Stimulated activated CD8-positive, alpha-beta memory T cell treated with anti-CD3 and anti-CD28 coated beads, Interleukin-4, amount 100 ng/mL, for 4 hours (primary cell): ENCODE data around the gene ATP8A2.
A peak's percentile ranks its signal among the peaks of the same experiment; 100 is the strongest.

Experiments
- DNase-seq, 2 donors: peaks; one replicate each; pipeline ENCODE4 v3.0.0-alpha.2; 2020; ENCODE audit warnings: low read depth in 2 of 2, low spot score in 1 of 2

ATP8A2 gene

DNA sequence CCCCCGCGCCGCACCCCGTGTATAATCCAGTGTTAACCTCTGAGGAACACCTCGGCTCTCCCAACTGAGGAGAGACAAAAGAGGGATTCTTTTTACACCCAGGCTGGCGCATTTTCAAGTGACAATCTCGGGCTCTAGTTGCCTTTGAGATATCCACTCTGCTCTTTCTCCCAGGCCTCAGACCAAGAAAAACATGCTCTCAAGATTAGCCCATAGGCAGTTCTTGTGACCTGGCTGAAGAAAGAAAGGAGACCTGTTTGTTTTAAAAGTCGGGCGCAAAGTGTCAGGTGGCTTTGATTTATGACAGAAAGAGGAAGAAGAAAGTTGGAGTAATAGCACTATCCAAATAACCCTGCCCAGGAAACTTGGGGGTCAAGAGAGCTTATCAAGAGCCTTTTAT, 652.8 kb downstream of the ATP8A2 start:
- DNase-seq, result no peak

DNA sequence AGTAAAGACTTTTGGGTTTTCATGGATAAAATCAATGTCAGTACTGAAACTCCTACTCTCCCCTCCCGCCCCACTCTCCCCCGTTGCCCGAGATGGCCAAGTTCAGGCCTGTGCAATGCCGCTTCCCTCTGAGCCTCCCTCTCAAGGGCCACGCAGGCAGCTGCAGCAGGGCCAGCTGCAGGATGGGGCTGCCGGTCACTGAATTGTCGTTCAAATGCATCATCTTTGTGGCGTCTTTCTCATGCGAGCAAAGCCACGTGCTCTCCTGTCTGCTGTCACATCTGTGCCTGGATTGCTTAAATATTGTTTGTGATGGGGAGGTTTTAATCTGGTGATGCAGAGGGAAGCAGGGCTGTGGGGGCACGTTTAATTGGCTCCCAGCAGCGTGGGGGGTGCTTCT, 653.4 kb downstream of the ATP8A2 start:
- DNase-seq, result no peak

DNA sequence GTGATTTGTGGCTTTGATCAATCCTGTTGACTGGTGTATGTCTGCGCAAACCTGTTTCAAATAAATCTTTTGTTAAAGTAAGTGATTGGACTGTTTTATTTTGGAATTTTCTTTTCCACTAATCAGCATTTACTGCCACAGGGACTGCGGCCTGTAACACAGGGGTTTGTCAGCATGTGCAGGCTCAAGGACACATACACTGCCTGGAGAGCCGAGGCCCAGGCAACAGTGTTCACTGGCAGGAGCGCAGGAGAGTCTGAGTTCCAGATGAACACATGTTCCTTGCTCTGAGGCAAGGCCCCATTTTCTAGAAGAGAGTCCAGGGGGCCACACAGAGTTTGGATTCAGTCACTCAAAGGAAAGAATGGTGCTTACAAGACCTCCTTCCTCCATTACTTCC, 654.0 kb downstream of the ATP8A2 start:
- DNase-seq, result no peak

DNA sequence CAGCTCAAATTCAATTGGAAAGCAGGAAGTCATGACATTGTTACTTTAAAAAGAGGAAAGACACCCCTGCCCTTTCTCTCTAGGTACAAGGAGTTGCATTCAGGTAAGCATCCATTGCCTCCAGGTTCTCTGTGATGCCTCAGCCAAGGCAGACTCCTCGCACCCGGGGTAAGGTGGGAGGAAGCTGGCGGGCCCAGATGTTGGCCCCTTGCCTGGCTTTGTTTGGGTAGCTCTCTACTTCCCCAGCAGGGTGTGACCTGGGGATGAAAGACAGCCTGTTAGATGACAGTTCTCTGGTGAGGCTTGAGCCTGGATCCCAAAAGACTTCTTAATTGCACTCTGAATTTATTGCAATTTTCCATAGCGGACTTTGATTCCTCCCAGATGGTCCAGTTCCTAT, 654.4 kb downstream of the ATP8A2 start:
- no peak for DNase-seq

DNA sequence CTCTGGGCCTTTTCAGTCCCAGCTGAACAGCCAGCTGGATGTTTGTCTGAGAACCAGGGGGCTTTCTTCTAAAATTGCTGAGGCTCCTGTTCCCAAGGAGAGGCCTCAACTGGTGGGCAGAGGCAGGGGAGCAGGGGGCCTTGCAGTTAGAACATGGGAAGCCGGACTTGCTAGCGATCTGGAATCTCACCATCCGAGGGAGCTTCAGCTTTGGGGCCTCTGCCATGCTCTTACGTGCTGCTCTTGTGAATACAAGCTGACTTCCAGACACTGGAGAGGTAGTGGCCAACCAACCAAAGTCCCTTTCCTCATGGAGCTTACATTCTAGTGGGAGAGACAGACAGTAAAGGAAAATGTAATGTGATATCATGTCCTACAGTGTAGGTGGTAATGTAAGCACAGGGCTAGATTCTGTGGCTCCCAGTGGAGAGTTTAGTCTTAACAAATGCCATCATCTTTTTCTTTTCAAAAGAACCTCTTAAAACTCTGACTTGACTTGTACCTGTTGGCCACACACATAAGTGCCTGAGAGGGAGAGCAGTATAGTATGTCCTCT, 657.9 kb downstream of the ATP8A2 start:
- no peak for DNase-seq

DNA sequence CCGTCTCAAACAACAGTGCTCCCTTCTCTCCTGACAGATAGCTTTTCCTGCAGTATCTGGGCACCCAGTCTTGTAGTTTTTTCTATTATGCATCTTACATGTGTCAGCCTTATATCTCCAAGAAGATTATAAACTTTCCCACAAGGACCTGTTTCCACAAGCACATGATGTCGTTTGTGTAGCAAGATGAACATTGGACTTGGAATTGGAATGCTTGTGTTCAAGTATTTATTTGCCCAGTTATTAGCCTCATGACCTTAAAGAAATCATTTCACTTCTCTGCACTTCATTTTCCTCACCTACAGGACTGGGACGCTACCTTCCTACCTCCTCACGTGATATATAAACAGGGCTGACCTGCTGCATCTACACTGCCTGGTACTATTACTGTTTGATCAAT, 658.6 kb downstream of the ATP8A2 start:
- DNase-seq, result no peak

DNA sequence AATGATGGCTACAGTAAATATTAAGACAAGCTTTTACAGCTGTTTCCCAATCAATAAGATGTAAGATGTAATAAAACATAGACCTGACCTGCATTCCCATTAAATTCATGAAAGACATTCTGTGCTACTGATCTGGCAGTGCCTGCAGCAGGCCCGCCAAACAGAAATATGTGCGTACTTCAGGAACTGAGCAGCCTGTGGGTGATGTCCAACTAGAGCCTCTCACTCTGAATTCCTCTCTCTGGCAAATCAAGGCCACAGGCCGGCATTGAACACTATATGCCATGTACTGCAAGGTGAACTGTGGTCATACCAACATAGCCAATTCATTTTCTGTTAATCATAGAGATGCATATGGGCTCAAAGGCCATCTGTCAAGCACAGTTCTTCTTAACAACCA, 662.2 kb downstream of the ATP8A2 start:
- DNase-seq, result no peak

DNA sequence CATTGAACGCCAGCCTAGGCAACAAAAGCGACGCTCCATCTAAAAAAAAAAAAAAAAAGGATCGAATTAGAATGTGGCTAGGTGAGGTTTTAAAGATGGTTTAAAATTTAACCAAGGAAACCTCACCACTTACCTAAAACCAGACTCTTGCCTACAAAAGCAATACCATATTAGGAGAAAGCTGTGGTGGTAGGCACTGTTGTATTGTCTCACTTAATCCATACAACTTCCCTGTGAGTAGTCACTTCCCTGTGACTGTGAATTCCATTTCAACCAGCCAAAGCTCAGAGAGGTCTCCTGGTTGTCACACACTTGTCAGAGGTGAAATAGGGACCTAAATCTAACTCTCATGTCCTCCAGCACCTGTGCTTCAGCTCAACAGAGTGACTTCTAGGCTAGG, 664.6 kb downstream of the ATP8A2 start:
- no peak for DNase-seq

DNA sequence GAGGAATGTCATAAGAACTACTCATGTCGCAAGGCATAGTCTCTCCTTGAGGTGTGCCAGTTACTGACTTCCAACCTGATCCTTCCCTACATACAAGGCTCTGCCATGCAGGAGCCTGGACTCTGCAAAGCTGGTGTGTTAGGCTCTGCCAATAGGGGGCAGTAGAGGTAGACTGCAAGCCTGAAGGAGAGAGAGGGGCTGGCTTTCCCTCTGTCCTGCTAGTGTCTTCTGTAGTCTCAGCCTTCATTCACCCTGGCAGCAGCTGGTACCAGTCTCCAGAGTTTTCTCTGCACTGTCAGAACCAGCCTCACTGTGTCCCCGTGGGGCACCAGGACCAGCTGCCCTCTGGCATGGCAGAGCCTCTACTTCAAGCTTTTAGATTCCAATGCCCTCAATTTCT, 665.5 kb downstream of the ATP8A2 start:
- DNase-seq, result no peak

DNA sequence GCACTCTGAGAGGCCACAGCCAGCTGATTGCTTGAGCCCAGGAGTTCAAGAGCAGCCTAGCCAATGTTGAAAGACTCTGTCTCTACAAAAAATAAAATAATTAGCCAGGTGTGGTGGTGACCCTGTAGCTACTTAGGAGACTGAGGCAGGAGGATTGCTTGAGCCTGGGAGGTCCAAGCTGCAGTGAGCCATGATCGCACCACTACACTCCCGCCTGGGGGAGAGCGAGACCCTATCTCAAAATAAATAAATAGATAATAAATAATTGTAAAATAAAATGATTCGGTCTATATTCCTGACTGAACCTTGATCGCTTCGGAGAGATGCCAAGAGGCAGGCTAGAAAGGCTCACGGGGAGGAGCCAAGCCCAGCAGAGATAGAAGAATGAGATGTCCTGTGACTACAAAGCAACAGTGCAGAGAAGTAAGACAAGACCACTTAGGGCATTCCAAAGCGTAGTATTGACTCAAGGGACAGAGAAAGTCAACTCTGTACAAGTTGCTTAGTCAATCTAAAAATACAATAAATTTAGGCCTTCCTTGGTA, 667.2 kb downstream of the ATP8A2 start:
- DNase-seq, result no peak

DNA sequence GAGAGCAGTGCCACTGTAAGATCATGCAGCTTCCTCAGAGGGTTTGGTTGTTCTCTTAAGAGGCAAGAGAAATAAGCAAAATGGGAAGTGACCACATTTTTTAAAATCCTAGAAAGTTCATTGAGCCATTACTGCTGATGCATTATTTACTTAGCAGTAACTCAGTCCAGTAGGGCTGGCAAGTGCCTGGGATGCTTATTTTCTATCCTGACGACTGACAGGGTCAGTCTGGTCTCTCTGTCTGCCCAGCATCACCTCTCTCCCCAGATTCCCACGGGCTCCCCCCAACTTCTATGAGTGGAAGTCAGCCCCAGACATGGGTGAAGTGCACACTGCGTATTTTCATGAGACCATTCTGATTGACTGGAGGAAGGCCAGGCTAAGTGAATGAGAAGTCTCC, 669.7 kb downstream of the ATP8A2 start:
- DNase-seq, result no peak

DNA sequence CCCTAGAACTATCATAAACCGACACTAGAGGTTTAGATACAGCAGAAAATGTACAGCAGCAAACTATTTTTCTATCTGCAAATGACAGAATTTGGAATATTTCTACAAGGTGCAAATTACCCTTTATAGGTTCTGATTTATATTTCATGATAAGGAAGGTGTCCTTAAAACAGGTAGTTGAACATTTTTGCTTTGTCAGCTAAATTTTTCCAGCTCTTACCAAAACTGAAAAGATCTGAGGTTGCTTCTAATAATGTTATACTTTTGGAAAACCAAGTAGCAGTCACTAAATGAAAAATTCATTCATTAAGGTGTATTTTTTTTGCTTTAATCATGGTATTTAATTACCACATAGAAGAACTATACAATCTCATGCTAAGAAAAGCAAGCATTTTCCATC, 671.0 kb downstream of the ATP8A2 start:
- no peak for DNase-seq

DNA sequence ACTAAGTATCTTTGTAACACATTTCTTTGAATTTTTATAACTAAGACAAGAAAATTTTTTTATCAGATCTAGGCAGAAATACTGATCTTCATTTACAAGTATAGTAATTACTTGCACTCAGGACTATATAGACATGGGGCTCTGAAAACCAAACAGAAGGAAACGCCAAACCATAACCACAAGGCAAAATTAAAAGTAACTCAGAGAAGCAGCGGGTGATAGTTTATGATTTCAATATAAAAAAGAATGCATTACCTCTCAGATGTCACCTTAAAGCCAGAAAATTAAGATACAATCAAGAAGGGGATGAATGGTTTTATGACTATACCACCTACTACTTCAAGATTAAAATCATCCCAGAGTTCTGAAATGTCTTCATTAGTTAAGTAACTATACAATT, 673.4 kb downstream of the ATP8A2 start:
- no peak for DNase-seq

DNA sequence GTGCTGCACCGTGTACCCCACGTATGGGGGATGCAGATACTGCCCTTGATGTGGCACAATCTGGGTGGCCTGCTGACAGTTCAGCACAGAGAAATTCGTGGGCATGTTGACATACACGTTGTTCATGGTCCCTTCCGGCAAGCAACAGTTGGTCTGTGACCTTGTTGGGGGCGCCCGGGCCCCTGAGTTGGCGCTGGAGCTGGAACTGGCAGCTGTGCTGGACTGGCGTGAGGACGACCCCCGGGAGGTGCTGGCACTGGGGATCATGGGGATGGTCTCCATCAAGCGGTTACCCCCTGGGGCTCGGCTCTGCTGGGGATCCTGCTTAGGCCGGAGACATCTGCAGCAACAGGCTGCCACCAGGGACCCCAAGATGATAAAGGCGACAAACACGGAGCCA, 674.9 kb downstream of the ATP8A2 start:
- DNase-seq, result no peak

DNA sequence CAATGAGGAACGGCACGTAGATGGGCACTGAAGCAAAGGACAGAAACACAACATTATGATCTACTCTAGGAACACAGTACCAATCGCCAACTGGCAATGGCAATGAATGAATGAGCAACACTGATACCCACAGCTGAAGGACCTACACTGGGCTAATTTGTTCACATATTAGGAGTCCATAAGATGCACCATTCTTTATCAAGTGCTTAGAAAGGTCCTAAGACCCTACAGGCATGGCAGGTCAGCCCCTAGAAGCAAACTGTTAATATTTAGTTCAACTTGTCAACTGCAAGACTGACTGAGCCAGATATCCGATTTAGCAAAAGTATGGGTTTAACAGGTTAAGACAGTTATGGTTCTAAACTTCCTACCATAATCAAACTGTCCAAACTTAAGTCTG, 675.3 kb downstream of the ATP8A2 start:
- no peak for DNase-seq

DNA sequence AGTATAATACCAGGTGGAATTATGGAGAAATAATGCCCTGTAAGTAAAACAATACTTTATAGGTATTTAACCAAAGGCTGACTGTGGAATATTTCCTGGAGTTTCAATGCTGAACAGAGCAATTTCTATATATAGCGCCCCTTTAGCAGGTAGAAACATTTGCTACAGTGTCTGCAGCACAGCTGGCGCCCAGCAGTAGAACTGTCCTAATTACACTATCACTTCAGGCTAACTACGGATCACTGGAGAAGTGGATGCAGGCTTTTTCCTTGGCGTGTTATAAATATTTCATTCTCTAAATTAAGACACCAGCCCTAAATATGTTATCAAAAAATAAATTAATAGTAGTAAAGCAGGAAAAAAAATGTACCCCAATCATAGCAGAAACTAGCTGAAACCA, 677.0 kb downstream of the ATP8A2 start:
- no peak for DNase-seq

DNA sequence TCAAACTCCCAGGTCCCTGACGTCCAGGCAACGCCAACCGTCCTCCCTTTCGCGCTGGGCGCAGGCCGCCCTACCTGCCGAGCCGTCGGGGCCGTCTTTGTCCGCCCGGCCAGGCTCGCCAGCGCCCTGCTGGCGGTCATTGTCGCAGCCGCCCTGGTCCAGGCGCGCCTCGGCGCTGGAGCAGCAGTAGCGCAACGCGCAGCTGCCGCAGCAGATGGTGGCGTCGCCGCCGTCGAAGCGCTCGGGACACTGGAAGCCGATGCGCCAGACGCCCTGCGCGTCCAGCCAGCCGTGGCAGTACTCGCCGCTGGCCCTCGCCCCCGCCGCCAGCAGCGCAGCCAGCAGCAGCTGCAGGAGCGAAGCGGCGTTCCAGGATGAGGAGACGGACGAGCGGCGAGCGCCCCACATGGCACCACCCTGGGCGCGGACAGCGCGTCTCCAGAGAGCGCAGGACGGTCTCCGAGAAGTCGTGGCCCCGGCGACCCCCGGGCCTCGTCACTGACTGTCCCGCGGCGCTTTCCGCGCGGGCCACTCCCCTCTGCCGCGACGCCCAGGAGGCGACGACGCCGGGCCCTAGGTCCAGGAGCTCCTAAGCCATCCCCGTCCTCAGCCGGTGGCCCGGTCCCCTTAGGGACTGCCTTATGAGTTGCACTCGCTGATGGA, 678.9 kb downstream of the ATP8A2 start:
- DNase-seq, result no peak

DNA sequence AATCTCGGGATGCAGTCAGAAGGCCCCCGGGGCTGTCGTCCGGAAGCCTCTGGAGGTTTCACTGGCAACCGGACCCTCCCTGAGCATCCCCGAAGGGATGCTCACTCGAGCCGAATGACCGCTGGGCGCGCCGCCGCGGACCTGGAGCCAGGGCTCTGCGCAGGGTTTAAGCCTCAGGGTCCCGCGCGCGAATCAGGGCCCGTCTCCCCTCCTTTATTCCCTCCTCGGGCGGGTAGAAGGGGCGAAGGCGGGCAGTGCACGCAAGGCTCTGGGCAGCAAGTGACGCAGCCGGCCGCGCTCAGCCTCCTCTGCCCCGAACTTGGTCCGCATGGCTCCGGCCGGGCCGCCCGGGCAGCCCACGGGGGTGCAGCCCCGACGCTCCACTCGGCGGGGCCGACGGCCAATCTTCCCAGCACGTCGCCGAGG, 679.5 kb downstream of the ATP8A2 start:
- DNase-seq, result no peak

DNA sequence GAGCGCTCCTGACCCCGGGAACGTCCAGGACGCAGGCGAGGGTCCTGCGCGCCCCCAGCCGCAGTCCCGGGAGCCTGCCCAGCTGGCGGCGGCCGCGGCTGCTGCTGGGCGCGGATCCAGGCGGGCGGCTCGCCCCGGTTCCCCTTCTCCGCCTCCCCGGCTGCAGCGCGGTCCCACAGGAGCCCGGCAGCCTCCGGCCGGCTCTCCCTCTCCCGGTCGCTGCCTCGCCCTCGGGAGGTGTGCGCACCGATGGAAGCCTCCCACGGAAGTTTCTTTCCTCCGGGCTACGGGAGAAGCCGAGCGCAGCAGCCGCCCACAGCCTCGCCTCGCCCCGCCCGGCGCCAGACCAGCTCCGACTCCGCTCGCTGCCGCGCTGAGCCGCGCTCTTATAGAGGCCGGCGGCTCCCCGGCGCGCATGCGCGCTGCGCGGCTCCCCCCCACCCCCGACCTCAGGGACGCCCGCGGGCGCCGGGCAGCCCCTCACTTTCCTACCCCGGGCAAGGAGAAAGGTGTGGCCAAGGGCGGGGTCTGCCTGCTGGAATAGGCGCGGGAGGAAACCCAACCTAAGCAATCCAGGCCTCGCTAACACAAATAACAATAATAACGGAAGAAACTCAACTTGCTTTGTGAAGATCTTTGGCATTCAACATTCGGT, 680.0 kb downstream of the ATP8A2 start, which contains the start of gene SHISA2:
Gene SHISA2, minus strand, starts transcription at position 360 of the 655 bp plus-strand sequence. CDS start 1,041 bp downstream, outside the sequence.
- DNase-seq, result peak in 1 of 2 donors; percentile 12

DNA sequence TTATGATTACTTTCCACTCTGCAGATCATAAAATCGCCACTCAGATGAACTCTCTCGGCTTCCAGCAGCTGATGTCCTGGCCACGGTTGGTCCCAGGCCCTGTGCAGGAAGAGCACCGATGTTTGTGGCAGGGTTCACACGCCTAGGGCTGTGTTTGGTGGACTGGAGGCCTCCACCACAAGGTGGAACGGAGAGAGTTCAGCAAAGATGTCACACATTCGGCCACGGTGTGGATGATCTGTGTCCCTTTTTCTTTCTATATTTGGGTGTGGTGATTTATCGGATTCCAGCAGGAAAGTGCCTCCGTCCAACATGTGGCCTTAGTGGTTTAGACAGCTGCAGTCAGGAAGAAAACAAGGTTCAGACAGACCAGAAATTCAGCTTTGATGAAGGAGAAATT, 680.6 kb downstream of the ATP8A2 start:
- DNase-seq, result no peak

DNA sequence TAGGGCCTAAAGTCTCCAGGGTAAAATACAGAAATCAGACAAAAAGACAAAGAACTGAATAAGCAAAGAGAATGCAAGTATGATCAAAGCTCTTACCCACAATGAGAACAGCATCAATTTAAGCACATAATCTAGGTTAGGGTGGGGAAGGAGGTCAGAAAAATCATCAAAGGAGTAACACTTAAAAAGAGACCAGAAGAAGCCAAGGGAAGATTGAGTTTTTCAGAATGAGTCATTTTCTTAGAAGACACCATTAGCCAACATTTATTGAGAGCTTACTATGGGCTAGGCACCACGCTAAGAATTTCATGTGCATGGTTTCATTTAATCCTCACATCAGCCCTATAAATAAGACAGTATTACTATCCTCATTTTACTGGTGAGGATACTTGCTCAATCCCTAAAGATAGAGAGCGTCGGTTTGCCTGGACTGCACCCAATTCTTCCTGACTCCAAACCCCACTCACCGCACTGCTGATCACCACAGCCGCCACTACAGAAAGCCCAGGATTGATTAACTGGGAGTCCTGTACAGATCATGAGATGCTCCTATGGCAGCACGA, 681.7 kb downstream of the ATP8A2 start:
- DNase-seq, result no peak

DNA sequence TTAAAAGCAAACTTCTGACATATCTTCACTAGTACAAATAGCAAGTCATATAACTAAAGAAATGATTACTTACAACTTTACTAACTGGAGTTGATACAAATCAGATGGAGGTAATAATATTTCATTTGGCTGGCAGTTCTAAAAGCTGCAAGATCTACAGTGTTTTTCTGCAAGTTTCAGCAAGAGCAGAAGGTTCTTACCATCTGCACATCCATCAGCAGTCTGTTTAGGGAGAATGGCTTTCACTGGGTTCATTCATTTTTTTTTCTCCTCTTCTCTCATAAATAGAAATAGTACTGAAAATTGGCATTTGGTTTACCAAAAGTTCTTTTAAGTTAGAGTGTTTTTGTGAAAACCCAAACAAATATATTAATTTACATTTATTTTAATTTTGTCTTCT, 683.1 kb downstream of the ATP8A2 start:
- no peak for DNase-seq
